Epithelial cell of esophagus (primary cell): Measurements from ENCODE around the gene MC2R.
"Not testable (repeated sequence)": the region's sequence is repeated elsewhere in the genome, so short reads cannot be mapped to it uniquely, and the experiment has no call there.

ENCODE experiments used
- DNase-seq: peaks from one replicate; pipeline ENCODE4 v3.0.0; 2010; ENCODE audit warnings: low read depth
- H3K4me3 ChIP-seq: 2 replicates; pipeline ENCODE4 v1.5.1; 2011; ENCODE audit warnings: mild to moderate bottlenecking, low read length, control low read depth
- TF ChIP-seq, protein P1 (sequence below): IDR thresholded peaks from 2 replicates; pipeline ENCODE4 v1.5.1; 2011; ENCODE audit warnings: low read depth, mild to moderate bottlenecking, low read length, control low read depth, inconsistent platforms; ENCODE audit not compliant: insufficient read depth; ENCODE audit errors: missing control alignments

MC2R gene

DNA sequence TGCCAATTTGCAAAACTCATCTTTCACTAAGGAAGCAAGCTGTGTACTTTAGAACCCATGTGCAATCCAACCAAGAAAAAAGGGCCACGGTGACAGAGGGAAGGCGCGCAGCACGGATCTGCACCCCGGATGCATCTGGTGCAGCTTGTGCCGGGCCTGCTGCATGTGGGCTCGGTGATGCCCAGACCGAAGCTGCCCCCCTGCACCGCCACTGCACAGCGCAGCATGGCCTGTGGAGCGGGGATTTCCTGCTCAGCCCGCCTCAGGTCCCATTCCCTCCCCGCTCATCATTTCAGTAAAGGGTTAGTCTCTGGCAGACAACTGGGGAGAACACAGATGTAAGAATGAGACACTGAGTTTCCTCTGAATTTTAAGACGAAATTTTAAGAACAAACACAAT lies 43.0 kb downstream of the MC2R start:
- no peak overlapping the region for H3K4me3 ChIP-seq
- DNase-seq, result no peak
- TF ChIP-seq, protein P1, sequence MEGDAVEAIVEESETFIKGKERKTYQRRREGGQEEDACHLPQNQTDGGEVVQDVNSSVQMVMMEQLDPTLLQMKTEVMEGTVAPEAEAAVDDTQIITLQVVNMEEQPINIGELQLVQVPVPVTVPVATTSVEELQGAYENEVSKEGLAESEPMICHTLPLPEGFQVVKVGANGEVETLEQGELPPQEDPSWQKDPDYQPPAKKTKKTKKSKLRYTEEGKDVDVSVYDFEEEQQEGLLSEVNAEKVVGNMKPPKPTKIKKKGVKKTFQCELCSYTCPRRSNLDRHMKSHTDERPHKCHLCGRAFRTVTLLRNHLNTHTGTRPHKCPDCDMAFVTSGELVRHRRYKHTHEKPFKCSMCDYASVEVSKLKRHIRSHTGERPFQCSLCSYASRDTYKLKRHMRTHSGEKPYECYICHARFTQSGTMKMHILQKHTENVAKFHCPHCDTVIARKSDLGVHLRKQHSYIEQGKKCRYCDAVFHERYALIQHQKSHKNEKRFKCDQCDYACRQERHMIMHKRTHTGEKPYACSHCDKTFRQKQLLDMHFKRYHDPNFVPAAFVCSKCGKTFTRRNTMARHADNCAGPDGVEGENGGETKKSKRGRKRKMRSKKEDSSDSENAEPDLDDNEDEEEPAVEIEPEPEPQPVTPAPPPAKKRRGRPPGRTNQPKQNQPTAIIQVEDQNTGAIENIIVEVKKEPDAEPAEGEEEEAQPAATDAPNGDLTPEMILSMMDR, result no peak

DNA sequence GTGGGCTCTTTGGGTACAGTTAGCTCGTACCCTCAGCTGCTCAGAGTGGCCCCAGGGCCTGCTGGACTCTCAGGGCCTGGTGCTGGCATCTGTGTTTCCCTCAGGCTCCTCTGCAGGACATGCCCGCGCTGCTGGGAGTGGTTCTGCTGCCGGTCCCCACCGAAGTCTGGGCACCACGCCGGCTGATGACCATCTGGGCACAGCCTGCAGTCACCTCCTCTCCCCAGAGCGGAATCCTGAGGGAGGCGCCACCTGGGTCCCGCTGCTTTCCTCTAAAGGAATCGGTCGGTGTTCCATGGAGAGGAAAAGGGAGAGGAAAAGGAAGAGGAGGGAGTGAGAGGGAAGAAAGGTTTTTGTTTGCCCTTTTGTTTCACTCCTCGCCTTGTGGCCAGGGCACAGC lies 43.6 kb downstream of the MC2R start:
- TF ChIP-seq, protein P1, result no peak
- no peak for DNase-seq
- no peak overlapping the region for H3K4me3 ChIP-seq

DNA sequence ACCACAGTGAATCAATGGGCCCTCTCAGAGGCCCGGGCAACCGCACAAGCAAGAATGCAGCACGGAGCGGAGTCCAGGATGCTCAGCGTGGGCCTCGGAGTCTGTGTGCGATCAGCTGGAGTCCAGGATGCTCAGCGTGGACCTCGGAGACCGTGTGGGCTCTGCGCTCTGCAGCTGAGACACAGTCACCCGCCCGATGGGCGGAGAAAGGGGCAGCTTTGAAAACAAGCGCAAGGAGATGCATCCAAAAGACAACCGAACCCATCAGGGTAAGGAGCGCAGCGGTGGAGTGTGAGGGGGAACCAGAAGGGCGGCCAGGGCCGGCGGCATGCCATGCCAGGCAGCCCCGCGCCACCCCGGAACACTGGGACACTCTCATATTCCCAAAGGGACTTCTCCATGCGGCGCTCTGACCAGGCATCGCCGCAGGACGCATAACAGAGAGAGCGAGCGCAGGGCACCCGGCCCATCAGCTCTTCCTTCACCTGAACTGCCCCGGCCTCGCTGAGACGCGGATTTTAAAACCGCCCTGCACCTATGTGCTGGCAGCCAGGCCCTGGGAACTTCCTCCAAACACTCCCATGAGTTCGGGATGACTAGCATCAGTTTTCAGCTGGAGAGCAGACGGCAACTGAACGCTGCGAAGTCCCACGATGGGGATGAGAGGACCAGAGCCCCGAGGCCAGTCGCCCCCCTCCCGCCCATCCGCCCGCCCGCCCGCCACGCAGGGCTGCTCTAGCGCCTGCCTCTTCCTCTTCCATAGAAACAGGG lies 46.6 kb downstream of the MC2R start:
- TF ChIP-seq, protein P1, result no peak
- no peak for DNase-seq

DNA sequence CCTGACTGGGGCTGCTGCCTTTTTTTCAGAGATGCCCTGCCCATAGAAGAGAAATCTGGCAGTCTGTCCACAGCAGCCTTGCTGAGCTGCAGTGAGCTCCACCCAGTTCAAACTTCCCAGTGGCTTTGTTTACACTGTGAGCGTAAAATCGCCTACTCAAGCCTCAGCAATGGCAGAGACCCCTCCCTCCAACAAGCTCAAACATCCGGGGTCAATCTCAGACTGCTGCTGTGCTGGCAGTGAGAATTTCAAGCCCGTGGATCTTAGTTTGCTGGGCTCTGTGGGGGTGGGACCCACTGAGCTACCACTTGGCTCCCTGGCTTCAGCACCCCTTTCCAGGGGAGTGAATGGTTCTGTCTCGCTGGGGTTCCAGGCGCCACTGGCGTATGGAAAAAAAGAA lies 52.4 kb downstream of the MC2R start:
- not testable (repeated sequence) for H3K4me3 ChIP-seq, DNase-seq

More for the DNA sequence above, 46.6 kb downstream of the MC2R start:
- no peak overlapping the region for H3K4me3 ChIP-seq

DNA sequence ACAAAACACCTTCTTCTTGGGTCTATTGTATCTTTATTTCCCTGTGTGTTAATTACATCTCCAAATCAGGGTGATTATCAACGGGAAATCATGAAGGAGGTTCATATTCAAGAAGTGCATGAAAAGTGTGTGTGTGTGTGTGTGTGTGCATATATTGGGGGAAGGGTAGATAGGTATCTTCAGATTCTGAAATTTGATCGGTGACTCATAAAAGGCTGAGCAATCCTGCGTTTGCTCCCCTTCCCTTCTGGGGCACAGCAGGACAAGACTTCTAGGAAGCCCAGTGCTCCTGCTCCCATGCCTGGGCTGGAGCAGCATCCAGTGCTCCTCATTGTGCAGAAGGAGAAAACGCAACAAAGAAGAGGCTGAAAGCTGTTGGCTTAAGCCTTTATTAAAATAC lies 65.5 kb downstream of the MC2R start:
- TF ChIP-seq, protein P1, result no peak
- DNase-seq, result no peak
- H3K4me3 ChIP-seq, result no peak overlapping the region

DNA sequence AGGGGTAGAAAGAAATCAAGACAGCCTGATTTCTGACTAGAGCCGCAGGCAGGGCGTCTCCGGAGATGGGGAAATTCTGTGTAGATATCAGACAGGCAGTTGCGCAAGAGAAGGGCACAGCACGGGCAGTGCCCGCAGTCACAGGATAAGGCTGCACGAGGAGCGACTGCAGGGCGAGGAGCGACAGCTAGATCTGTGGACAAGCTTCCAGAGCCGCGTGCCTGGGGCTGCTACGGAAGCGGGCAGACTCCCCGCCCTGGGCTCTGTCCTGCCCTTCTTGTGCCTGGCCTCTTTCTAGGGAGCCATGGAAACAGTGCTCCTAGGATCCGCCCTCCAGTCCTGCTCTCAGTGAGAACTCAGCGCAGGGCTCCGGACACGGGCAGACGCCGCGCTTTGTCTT lies 78.8 kb downstream of the MC2R start:
- DNase-seq, result no peak
- TF ChIP-seq, protein P1, result no peak
- no peak overlapping the region for H3K4me3 ChIP-seq

DNA sequence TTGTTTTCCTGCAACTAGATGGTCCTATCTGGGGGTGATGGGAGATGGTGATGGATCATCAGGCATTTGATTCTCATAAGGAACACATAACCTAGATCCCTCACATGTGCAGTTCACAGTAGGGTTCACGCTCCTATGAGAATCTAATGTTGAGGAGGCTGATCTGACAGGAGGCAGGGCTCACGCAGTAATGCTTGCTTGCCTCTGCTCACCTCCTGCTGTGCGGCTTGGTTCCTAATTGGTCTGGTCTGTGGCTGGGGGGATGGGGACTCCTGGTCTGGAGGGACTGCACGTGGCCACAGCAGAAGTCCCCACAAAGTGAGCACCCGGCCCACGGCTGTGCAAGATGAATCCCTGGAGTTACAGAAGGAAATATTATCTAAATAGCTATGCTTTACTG lies 80.1 kb downstream of the MC2R start:
- H3K4me3 ChIP-seq, result no peak overlapping the region
- DNase-seq, result no peak
- TF ChIP-seq, protein P1, result no peak
